Measurements from ENCODE around the gene YTHDF1. TPM values are rescaled to one million over a fixed set of nuclear protein-coding genes. Genes with fewer than 3 reads are reported as not detected.
A peak's percentile ranks its signal among the peaks of the same experiment; 100 is the strongest.
"Not testable (repeated sequence)": the region's sequence is repeated elsewhere in the genome, so short reads cannot be mapped to it uniquely, and the experiment has no call there.

The YTHDF1 gene
- polyA plus RNA-seq, 4 donors: 20.3 to 37.9 (median 22.9) TPM

DNA sequence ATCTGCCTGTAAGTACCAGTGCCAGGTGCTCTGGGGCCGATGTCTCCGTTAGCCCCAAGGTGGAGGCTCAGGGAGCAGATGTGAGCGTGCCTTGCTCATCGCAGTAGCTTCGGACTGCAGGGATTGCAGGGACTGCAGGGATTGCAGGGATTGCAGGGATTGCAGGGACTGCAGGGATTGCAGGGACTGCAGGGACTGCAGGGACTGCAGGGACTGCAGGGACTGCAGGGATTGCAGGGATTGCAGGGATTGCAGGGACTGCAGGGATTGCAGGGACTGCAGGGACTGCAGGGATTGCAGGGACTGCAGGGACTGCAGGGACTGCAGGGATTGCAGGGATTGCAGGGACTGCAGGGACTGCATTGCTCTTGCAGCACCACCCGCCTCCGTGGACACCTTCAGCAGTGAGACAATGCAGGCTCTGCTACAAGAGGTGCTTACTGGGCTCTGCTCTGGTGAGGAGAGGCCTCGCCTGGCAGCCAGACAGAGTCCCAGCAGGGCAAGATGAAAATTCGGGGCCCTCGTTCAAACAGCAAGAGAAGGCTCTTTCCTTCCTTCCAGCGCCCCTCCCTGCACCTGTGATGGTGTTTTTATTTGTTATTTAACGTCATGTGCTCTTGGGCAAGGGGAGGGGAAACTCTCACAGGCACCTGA lies 5.6 kb upstream of the YTHDF1 start:
- H3K4me1 ChIP-seq (ENCODE audit: control insufficient read depth in 3 of 3, insufficient read depth in 2 of 3, low read depth in 1 of 3, low read length in 2 of 3); H3K4me3 ChIP-seq (ENCODE audit: low read depth in 1 of 3, low read length in 3 of 3); H3K36me3 ChIP-seq (ENCODE audit: control insufficient read depth in 3 of 3, insufficient read depth in 2 of 3, low read depth in 1 of 3, low read length in 3 of 3); H3K9me3 ChIP-seq (ENCODE audit: control insufficient read depth in 2 of 2, insufficient read depth in 1 of 2, low read depth in 1 of 2, low read length in 1 of 2); H3K27ac ChIP-seq (ENCODE audit: low read depth in 1 of 3, low read length in 2 of 3); H3K27me3 ChIP-seq (ENCODE audit: control insufficient read depth in 3 of 3, insufficient read depth in 3 of 3, low read length in 3 of 3); FAIRE-seq; DNase-seq: not testable (repeated sequence)
- WGBS, 3 donors: 64 to 75% (median 69%) methylated on average over 12 of the region's 12 CpGs

DNA sequence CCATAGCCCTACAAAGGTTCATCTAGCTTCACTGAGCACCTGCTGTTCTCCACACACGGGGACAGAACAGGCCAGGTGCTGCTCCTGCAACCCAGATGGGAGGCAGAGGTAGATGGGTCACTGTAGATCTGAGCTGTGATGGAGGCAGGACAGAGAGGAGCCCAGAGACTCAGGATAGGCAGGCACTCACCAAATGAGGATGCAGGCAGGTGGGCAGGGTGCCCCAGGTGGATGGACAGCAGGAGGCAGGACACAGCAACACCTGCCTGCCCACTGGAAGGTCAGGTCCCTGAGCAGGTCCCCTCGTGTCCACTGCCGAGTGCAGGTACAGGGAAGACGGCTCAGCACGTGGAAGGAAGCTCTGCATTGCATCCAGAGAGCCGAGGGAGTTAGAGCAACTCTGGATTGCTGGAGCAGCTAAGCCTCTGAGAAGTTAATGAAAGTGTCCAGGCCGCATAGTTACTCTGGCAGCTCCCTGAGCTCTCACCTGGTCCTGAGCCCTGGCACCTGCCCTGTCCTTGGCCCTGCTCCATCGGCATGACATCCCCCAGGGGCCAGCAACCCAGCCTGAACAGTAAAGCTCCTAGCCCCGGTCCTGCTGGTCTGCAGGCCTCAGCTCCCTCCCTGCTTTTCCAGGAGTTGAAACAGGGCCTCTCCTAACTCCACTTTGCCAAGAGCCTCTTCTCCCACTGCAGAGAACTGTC lies 4.9 kb upstream of the YTHDF1 start:
- H3K27ac ChIP-seq (ENCODE audit: low read depth in 1 of 3, low read length in 2 of 3): no peak overlapping the region
- 56 to 66% (median 62%) methylated on average over 9 of the region's 9 CpGs for WGBS, 3 donors
- FAIRE-seq (no peak), DNase-seq (no peak)
- H3K4me1 ChIP-seq (ENCODE audit: control insufficient read depth in 3 of 3, insufficient read depth in 2 of 3, low read depth in 1 of 3, low read length in 2 of 3): peaks cover 0 to 6% (median 4%) of the 10 kb centered on the region in 3 donors
- no peak overlapping the region for H3K4me3 ChIP-seq (ENCODE audit: low read depth in 1 of 3, low read length in 3 of 3)
- no peaks in the 10 kb centered on the region for H3K9me3 ChIP-seq (ENCODE audit: control insufficient read depth in 2 of 2, insufficient read depth in 1 of 2, low read depth in 1 of 2, low read length in 1 of 2)
- H3K36me3 ChIP-seq (ENCODE audit: control insufficient read depth in 3 of 3, insufficient read depth in 2 of 3, low read depth in 1 of 3, low read length in 3 of 3): no peaks in the 10 kb centered on the region
- H3K27me3 ChIP-seq (ENCODE audit: control insufficient read depth in 3 of 3, insufficient read depth in 3 of 3, low read length in 3 of 3): peaks cover 0 to 3% (median 0%) of the 10 kb centered on the region in 3 donors

GRCh38 chr20:63219866-63220521 lies 4.1 kb upstream of the YTHDF1 start:
- H3K4me3 ChIP-seq (ENCODE audit: low read depth in 1 of 3, low read length in 3 of 3): no peak overlapping the region
- WGBS, 3 donors: 81 to 87% (median 86%) methylated on average over 25 of the region's 25 CpGs
- no peaks in the 10 kb centered on the region for H3K9me3 ChIP-seq (ENCODE audit: control insufficient read depth in 2 of 2, insufficient read depth in 1 of 2, low read depth in 1 of 2, low read length in 1 of 2)
- H3K27me3 ChIP-seq (ENCODE audit: control insufficient read depth in 3 of 3, insufficient read depth in 3 of 3, low read length in 3 of 3): peaks cover 0 to 3% (median 0%) of the 10 kb centered on the region in 3 donors
- no peak for FAIRE-seq
- peaks cover 0 to 6% (median 4%) of the 10 kb centered on the region in 3 donors for H3K4me1 ChIP-seq (ENCODE audit: control insufficient read depth in 3 of 3, insufficient read depth in 2 of 3, low read depth in 1 of 3, low read length in 2 of 3)
- no peaks in the 10 kb centered on the region for H3K36me3 ChIP-seq (ENCODE audit: control insufficient read depth in 3 of 3, insufficient read depth in 2 of 3, low read depth in 1 of 3, low read length in 3 of 3)
- DNase-seq: no peak
- H3K27ac ChIP-seq (ENCODE audit: low read depth in 1 of 3, low read length in 2 of 3): no peak overlapping the region

GRCh38 chr20:63219447-63219821 lies 3.5 kb upstream of the YTHDF1 start:
- H3K36me3 ChIP-seq (ENCODE audit: control insufficient read depth in 3 of 3, insufficient read depth in 2 of 3, low read depth in 1 of 3, low read length in 3 of 3): no peaks in the 10 kb centered on the region
- no peak overlapping the region for H3K4me3 ChIP-seq (ENCODE audit: low read depth in 1 of 3, low read length in 3 of 3)
- H3K9me3 ChIP-seq (ENCODE audit: control insufficient read depth in 2 of 2, insufficient read depth in 1 of 2, low read depth in 1 of 2, low read length in 1 of 2): no peaks in the 10 kb centered on the region
- FAIRE-seq (no peak), DNase-seq (no peak)
- WGBS, 3 donors: 70 to 78% (median 77%) methylated on average over 8 of the region's 8 CpGs
- peaks cover 4 to 9% (median 6%) of the 10 kb centered on the region in 3 donors for H3K4me1 ChIP-seq (ENCODE audit: control insufficient read depth in 3 of 3, insufficient read depth in 2 of 3, low read depth in 1 of 3, low read length in 2 of 3)
- H3K27me3 ChIP-seq (ENCODE audit: control insufficient read depth in 3 of 3, insufficient read depth in 3 of 3, low read length in 3 of 3): peaks cover 0 to 3% (median 0%) of the 10 kb centered on the region in 3 donors
- H3K27ac ChIP-seq (ENCODE audit: low read depth in 1 of 3, low read length in 2 of 3): no peak overlapping the region

DNA sequence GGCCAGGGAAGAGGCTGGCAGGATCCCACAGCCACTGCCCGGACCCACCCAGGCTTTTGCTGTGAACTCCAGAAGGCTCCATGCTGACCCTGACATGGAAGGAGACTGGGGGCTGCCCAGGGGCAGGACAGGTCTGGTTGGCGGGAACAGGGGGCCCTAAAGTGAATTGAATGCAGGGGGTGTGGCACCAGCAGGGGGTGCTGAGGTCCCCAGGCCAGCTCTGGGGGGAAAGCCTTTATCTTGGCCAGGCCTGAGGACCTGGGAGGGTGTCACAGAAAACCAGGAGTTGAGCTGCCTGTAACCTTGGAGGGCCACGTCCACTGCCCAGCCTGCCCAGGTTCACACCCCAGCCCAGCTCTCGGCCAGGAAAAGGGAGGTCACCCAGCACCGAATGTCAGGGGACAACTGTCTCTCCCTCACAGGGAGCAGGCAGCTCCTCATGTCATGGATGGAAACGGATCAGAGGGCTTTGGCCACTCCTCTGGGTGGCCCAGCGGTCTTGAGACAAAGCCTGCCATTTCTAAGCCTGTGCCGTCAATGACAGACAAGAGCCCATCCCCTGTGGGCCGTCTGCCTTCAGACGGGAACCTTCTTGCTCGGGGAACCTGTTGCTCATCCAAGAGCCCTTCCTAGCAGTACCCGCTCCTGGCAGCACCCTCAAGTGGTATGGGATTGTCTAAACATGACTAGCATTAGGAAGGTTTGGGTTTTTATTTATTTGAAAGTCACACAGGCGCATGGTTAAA lies 2.9 kb upstream of the YTHDF1 start:
- 78 to 81% (median 80%) methylated on average over 12 to 13 of the region's 13 CpGs for WGBS, 3 donors
- no peaks in the 10 kb centered on the region for H3K9me3 ChIP-seq (ENCODE audit: control insufficient read depth in 2 of 2, insufficient read depth in 1 of 2, low read depth in 1 of 2, low read length in 1 of 2)
- no peak for FAIRE-seq
- no peak overlapping the region for H3K4me3 ChIP-seq (ENCODE audit: low read depth in 1 of 3, low read length in 3 of 3)
- peaks cover 0 to 3% (median 0%) of the 10 kb centered on the region in 3 donors for H3K27me3 ChIP-seq (ENCODE audit: control insufficient read depth in 3 of 3, insufficient read depth in 3 of 3, low read length in 3 of 3)
- no peak for DNase-seq
- peaks cover 4 to 13% (median 6%) of the 10 kb centered on the region in 3 donors for H3K4me1 ChIP-seq (ENCODE audit: control insufficient read depth in 3 of 3, insufficient read depth in 2 of 3, low read depth in 1 of 3, low read length in 2 of 3)
- H3K36me3 ChIP-seq (ENCODE audit: control insufficient read depth in 3 of 3, insufficient read depth in 2 of 3, low read depth in 1 of 3, low read length in 3 of 3): no peaks in the 10 kb centered on the region
- no peak overlapping the region for H3K27ac ChIP-seq (ENCODE audit: low read depth in 1 of 3, low read length in 2 of 3)

- no peaks in the 10 kb centered on the region for H3K9me3 ChIP-seq (ENCODE audit: control insufficient read depth in 2 of 2, insufficient read depth in 1 of 2, low read depth in 1 of 2, low read length in 1 of 2)
- WGBS, 3 donors: 79 to 82% (median 80%) methylated on average over 7 of the region's 7 CpGs
- no peak overlapping the region for H3K27ac ChIP-seq (ENCODE audit: low read depth in 1 of 3, low read length in 2 of 3)
- H3K4me1 ChIP-seq (ENCODE audit: control insufficient read depth in 3 of 3, insufficient read depth in 2 of 3, low read depth in 1 of 3, low read length in 2 of 3): peaks cover 4 to 13% (median 6%) of the 10 kb centered on the region in 3 donors
- H3K27me3 ChIP-seq (ENCODE audit: control insufficient read depth in 3 of 3, insufficient read depth in 3 of 3, low read length in 3 of 3): peaks cover 0 to 3% (median 0%) of the 10 kb centered on the region in 3 donors
- peaks cover 0 to 9% (median 0%) of the 10 kb centered on the region in 3 donors for H3K36me3 ChIP-seq (ENCODE audit: control insufficient read depth in 3 of 3, insufficient read depth in 2 of 3, low read depth in 1 of 3, low read length in 3 of 3)
- no peak for DNase-seq
- no peak overlapping the region for H3K4me3 ChIP-seq (ENCODE audit: low read depth in 1 of 3, low read length in 3 of 3)
- no peak for FAIRE-seq
These were observed 1.8 kb upstream of the YTHDF1 start for GRCh38 chr20:63217706-63218105.

GRCh38 chr20:63216849-63217471 lies 1.0 kb upstream of the YTHDF1 start:
- H3K9me3 ChIP-seq (ENCODE audit: control insufficient read depth in 2 of 2, insufficient read depth in 1 of 2, low read depth in 1 of 2, low read length in 1 of 2): no peaks in the 10 kb centered on the region
- FAIRE-seq (no peak), DNase-seq (no peak)
- H3K27me3 ChIP-seq (ENCODE audit: control insufficient read depth in 3 of 3, insufficient read depth in 3 of 3, low read length in 3 of 3): peaks cover 0 to 1% (median 0%) of the 10 kb centered on the region in 3 donors
- H3K4me3 ChIP-seq (ENCODE audit: low read depth in 1 of 3, low read length in 3 of 3): peak overlapping the region in 2 of 3 donors; percentile 36 to 98
- H3K4me1 ChIP-seq (ENCODE audit: control insufficient read depth in 3 of 3, insufficient read depth in 2 of 3, low read depth in 1 of 3, low read length in 2 of 3): peaks cover 4 to 15% (median 6%) of the 10 kb centered on the region in 3 donors
- 83 to 86% (median 84%) methylated on average over 13 of the region's 13 CpGs for WGBS, 3 donors
- peak overlapping the region in 1 of 3 donors; percentile 58 for H3K27ac ChIP-seq (ENCODE audit: low read depth in 1 of 3, low read length in 2 of 3)
- peaks cover 2 to 16% (median 2%) of the 10 kb centered on the region in 3 donors for H3K36me3 ChIP-seq (ENCODE audit: control insufficient read depth in 3 of 3, insufficient read depth in 2 of 3, low read depth in 1 of 3, low read length in 3 of 3)

Data from small intestine (tissue), 7 donors.